K562 (cell line): ENCODE data around the gene MRPL52. TPM values are rescaled to one million over a fixed set of nuclear protein-coding genes. Genes with fewer than 3 reads are reported as not detected.

Experiments
- ATF3 ChIP-seq, 2 experiments: fragments of 450-650 bp in 1 of 2; sonication (generic) in 1 of 2; formaldehyde crosslinking in 1 of 2; IDR thresholded peaks in 1 of 2; conservative IDR thresholded peaks in 1 of 2; 2 replicates each; pipeline versions ENCODE4 v1.6.1 to v1.8.1; 2016 to 2023; ENCODE audit warnings: mild to moderate bottlenecking in 2 of 2, moderate library complexity in 2 of 2, inconsistent platforms in 1 of 2, missing genetic modification reagents in 1 of 2
- ELK3 ChIP-seq: fragments of 450-650 bp; formaldehyde crosslinking; IDR thresholded peaks from 2 replicates; pipeline ENCODE4 v1.4.0; 2020; ENCODE audit warnings: mild to moderate bottlenecking
- FOXK1 ChIP-seq: sonication (generic); formaldehyde crosslinking; IDR thresholded peaks from 2 replicates; pipeline ENCODE4 v1.8.0; 2022; ENCODE audit warnings: missing genetic modification reagents, mild to moderate bottlenecking, borderline replicate concordance
- GABPA ChIP-seq: fragments of 200-800 bp; sonication (Bioruptor generic); conservative IDR thresholded peaks from 2 replicates; pipeline ENCODE4 v1.6.1; 2016; ENCODE audit warnings: low read depth, missing genetic modification characterization, missing compliant biosample characterization
- GABPB2 ChIP-seq: fragments of 250-450 bp; sonication (Bioruptor Pico); conservative IDR thresholded peaks from 2 replicates; pipeline ENCODE4 v1.5.1; 2021; ENCODE audit warnings: mild to moderate bottlenecking
- KHSRP ChIP-seq: fragments of 450-650 bp; IDR thresholded peaks from 2 replicates; pipeline ENCODE4 v1.6.1; 2017
- SNIP1 ChIP-seq: fragments of 450-650 bp; IDR thresholded peaks from 2 replicates; pipeline ENCODE4 v1.7.1; 2017; ENCODE audit warnings: low read depth, mild to moderate bottlenecking
- TRIM28 ChIP-seq: fragments of 450-650 bp; IDR thresholded peaks from 2 replicates; pipeline ENCODE4 v1.6.1; 2017
- TSC22D4 ChIP-seq: fragments of 450-650 bp; IDR thresholded peaks from 2 replicates; pipeline ENCODE4 v1.6.1; 2016; ENCODE audit warnings: missing genetic modification characterization, missing biosample characterization, control low read depth
- ZFP36 ChIP-seq: fragments of 150-350 bp; IDR thresholded peaks from 2 replicates; pipeline ENCODE4 v1.6.1; 2018; ENCODE audit warnings: low read length, low read depth; ENCODE audit not compliant: partially characterized antibody
- ZFX ChIP-seq: sonication (generic); formaldehyde crosslinking; IDR thresholded peaks from 2 replicates; pipeline ENCODE4 v1.8.0; 2022; ENCODE audit warnings: mild to moderate bottlenecking, missing genetic modification reagents, moderate library complexity
- ZNF57 ChIP-seq: fragments of 450-650 bp; formaldehyde crosslinking; IDR thresholded peaks from 2 replicates; pipeline ENCODE4 v1.4.0; 2020; ENCODE audit warnings: mild to moderate bottlenecking, moderate library complexity
- polyA plus RNA-seq, 8 experiments: library from polyadenylated mRNA; depleted of rRNA in 4 of 8; stranded (reverse) in 5 of 8; unstranded in 3 of 8; fragments of >200 nt; fragmentation: Nextera tagmentation in 2 of 8; fragmentation: Illumina TruSeq in 1 of 8; extraction: Ambion mirVana in 2 of 8; extraction: Trizol in 1 of 8; gene quantifications; 2 replicates each; pipeline versions ENCODE4 v1.2.1 to v1.2.3, GENCODE V29; 2011 to 2014; ENCODE audit warnings: inconsistent platforms in 1 of 8, missing spikeins in 1 of 8
- total RNA-seq, 7 experiments: library from RNA; depleted of rRNA in 6 of 7; stranded (reverse); fragments of >200 nt in 6 of 7; fragmentation: Illumina TruSeq in 2 of 7; extraction: Trizol in 2 of 7; gene quantifications; 2 replicates each; pipeline versions ENCODE4 v1.2.1 to v1.2.3, GENCODE V29; 2011 to 2021; ENCODE audit warnings: low replicate concordance in 1 of 7
- TF ChIP-seq, protein P1 (sequence below): fragments of 250-450 bp; sonication (Bioruptor Pico); IDR thresholded peaks from 2 replicates; pipeline ENCODE4 v1.5.0; 2022; ENCODE audit warnings: mild to moderate bottlenecking
- TF ChIP-seq, protein P2 (sequence below), 2 experiments: fragments of 450-650 bp in 1 of 2; sonication (generic) in 1 of 2; formaldehyde crosslinking in 1 of 2; IDR thresholded peaks; 2 replicates each; pipeline versions ENCODE4 v1.7.1 to v1.9.0; 2016 to 2022; ENCODE audit warnings: inconsistent platforms in 1 of 2, mild to moderate bottlenecking in 1 of 2, missing genetic modification reagents in 1 of 2

The MRPL52 gene
- total and polyA plus RNA-seq, 9 of the 15 experiments (the other 6 are each of a cell fraction or from before 2014, with no cell fraction given), result 56.5 to 213 (median 168) TPM

- TF ChIP-seq ATF3 (IDR thresholded peaks at IDR 0.05) (peak; percentile 85), ATF3 (CRISPR knock-in tag; conservative IDR thresholded peaks at IDR 0.05) (no peak), FOXK1 (CRISPR knock-in tag) (no peak), ZFP36 (no peak), ELK3 (CRISPR knock-in tag) (no peak), TRIM28 (no peak), ZNF57 (CRISPR knock-in tag) (no peak), GABPA (tag) (no peak), ZFX (CRISPR knock-in tag) (peak; percentile 54), TSC22D4 (tag) (no peak), KHSRP (no peak), GABPB2 (no peak), SNIP1 (no peak)
- TF ChIP-seq, protein P1, sequence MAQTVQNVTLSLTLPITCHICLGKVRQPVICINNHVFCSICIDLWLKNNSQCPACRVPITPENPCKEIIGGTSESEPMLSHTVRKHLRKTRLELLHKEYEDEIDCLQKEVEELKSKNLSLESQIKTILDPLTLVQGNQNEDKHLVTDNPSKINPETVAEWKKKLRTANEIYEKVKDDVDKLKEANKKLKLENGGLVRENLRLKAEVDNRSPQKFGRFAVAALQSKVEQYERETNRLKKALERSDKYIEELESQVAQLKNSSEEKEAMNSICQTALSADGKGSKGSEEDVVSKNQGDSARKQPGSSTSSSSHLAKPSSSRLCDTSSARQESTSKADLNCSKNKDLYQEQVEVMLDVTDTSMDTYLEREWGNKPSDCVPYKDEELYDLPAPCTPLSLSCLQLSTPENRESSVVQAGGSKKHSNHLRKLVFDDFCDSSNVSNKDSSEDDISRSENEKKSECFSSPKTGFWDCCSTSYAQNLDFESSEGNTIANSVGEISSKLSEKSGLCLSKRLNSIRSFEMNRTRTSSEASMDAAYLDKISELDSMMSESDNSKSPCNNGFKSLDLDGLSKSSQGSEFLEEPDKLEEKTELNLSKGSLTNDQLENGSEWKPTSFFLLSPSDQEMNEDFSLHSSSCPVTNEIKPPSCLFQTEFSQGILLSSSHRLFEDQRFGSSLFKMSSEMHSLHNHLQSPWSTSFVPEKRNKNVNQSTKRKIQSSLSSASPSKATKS, result no peak
- TF ChIP-seq, protein P2, sequence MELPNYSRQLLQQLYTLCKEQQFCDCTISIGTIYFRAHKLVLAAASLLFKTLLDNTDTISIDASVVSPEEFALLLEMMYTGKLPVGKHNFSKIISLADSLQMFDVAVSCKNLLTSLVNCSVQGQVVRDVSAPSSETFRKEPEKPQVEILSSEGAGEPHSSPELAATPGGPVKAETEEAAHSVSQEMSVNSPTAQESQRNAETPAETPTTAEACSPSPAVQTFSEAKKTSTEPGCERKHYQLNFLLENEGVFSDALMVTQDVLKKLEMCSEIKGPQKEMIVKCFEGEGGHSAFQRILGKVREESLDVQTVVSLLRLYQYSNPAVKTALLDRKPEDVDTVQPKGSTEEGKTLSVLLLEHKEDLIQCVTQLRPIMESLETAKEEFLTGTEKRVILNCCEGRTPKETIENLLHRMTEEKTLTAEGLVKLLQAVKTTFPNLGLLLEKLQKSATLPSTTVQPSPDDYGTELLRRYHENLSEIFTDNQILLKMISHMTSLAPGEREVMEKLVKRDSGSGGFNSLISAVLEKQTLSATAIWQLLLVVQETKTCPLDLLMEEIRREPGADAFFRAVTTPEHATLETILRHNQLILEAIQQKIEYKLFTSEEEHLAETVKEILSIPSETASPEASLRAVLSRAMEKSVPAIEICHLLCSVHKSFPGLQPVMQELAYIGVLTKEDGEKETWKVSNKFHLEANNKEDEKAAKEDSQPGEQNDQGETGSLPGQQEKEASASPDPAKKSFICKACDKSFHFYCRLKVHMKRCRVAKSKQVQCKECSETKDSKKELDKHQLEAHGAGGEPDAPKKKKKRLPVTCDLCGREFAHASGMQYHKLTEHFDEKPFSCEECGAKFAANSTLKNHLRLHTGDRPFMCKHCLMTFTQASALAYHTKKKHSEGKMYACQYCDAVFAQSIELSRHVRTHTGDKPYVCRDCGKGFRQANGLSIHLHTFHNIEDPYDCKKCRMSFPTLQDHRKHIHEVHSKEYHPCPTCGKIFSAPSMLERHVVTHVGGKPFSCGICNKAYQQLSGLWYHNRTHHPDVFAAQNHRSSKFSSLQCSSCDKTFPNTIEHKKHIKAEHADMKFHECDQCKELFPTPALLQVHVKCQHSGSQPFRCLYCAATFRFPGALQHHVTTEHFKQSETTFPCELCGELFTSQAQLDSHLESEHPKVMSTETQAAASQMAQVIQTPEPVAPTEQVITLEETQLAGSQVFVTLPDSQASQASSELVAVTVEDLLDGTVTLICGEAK (IDR thresholded peaks at IDR 0.05), result no peak
- TF ChIP-seq, protein P2 (CRISPR knock-in tag; IDR thresholded peaks at IDR 0.05), result no peak
These were observed 4.9 kb upstream of the MRPL52 start (continued) for GRCh38 chr14:22824711-22825359.
